HL-60/S4 (cell line): ENCODE results near the gene HIP1R.

Source experiments
- in situ Hi-C: fragments of 300-500 bp; cut with MboI; formaldehyde crosslinking; loops from 2 replicates; pipeline ENCODE4 v1.14.3; 2022; ENCODE audit warnings: low sequenced_read_pairs

The HIP1R gene

GRCh38 chr12:122846622-122847515 lies 11.6 kb downstream of the HIP1R start:
- in situ Hi-C loops, result no loop called here

- in situ Hi-C loops, result no loop called here
Observed at GRCh38 chr12:122847516-122847836, 12.2 kb downstream of the HIP1R start.

GRCh38 chr12:122847921-122848421 lies 12.7 kb downstream of the HIP1R start:
- in situ Hi-C loops, result no loop called here

- in situ Hi-C loops, result no loop called here
Observed at GRCh38 chr12:122848471-122849351, 13.5 kb downstream of the HIP1R start.

- in situ Hi-C loops, result loop anchor here (10.0 to 25.0 kb wide), 2 partner anchors 105 to 388 kb away; partner anchors contain the start of genes MPHOSPH9 and MTRFR
Observed at GRCh38 chr12:122849352-122850047, 14.2 kb downstream of the HIP1R start.

- in situ Hi-C loops, result loop anchor here (10.0 to 25.0 kb wide), 2 partner anchors 105 to 387 kb away; partner anchors contain the start of genes MPHOSPH9 and MTRFR
Observed at GRCh38 chr12:122850048-122850445, 14.8 kb downstream of the HIP1R start.

GRCh38 chr12:122850695-122851350 lies 15.6 kb downstream of the HIP1R start:
- in situ Hi-C loops, result loop anchor here (10.0 to 25.0 kb wide), 2 partner anchors 104 to 386 kb away; partner anchors contain the start of genes MPHOSPH9 and MTRFR

- in situ Hi-C loops, result loop anchor here (10.0 to 25.0 kb wide), 2 partner anchors 103 to 385 kb away; partner anchors contain the start of genes MPHOSPH9 and MTRFR
Observed at GRCh38 chr12:122851820-122852219, 16.6 kb downstream of the HIP1R start.

- in situ Hi-C loops, result loop anchor here (10.0 to 25.0 kb wide), 2 partner anchors 102 to 385 kb away; partner anchors contain the start of genes MPHOSPH9 and MTRFR
Observed at GRCh38 chr12:122852336-122853275, 17.3 kb downstream of the HIP1R start.

- in situ Hi-C loops, result loop anchor here (10.0 to 25.0 kb wide), 2 partner anchors 101 to 384 kb away; partner anchors contain the start of genes MPHOSPH9 and MTRFR
Observed at GRCh38 chr12:122853582-122854245, 18.5 kb downstream of the HIP1R start.

GRCh38 chr12:122854554-122854953 lies 19.3 kb downstream of the HIP1R start:
- in situ Hi-C loops, result loop anchor here (10.0 to 25.0 kb wide), 2 partner anchors 100 to 383 kb away; partner anchors contain the start of genes MPHOSPH9 and MTRFR

GRCh38 chr12:122855071-122855829 lies 20.0 kb downstream of the HIP1R start:
- in situ Hi-C loops, result loop anchor here (10.0 to 25.0 kb wide), 2 partner anchors 100 to 382 kb away; partner anchors contain the start of genes MPHOSPH9 and MTRFR

GRCh38 chr12:122855928-122856831 lies 20.9 kb downstream of the HIP1R start:
- in situ Hi-C loops, result loop anchor here (10.0 to 25.0 kb wide), 2 partner anchors 99 to 381 kb away; partner anchors contain the start of genes MPHOSPH9 and MTRFR

GRCh38 chr12:122856999-122857671 lies 21.9 kb downstream of the HIP1R start:
- in situ Hi-C loops, result loop anchor here (10.0 to 25.0 kb wide), 2 partner anchors 98 to 380 kb away; partner anchors contain the start of genes MPHOSPH9 and MTRFR

- in situ Hi-C loops, result loop anchor here (10.0 to 25.0 kb wide), 2 partner anchors 97 to 379 kb away; partner anchors contain the start of genes MPHOSPH9 and MTRFR
Observed at GRCh38 chr12:122858171-122858570, 22.9 kb downstream of the HIP1R start.
